Natural killer cell (primary cell): Measurements from ENCODE around the gene ERFE. TPM values are rescaled to one million over a fixed set of nuclear protein-coding genes. Genes with fewer than 3 reads are reported as not detected.
A peak's percentile ranks its signal among the peaks of the same experiment; 100 is the strongest.

Source experiments
- ATAC-seq, 3 donors: fragments of 150-1000 bp in 2 of 3; fragments of 200-7000 bp in 1 of 3; cut with Tn5 transposase; 1 replicate in 1 of 3; 2 replicates in 2 of 3; pipeline ENCODE4 v1.10.0; 2021; ENCODE audit warnings: mild to moderate bottlenecking in 2 of 3, moderate library complexity in 2 of 3
- DNase-seq, 2 donors: peaks; one replicate each; pipeline versions ENCODE4 v3.0.0 to v3.0.0-alpha.2; 2013 to 2021; ENCODE audit warnings: mixed read lengths in 1 of 2
- H3K27ac ChIP-seq: one replicate; pipeline ENCODE4 v1.5.1; 2013; ENCODE audit warnings: mild to moderate bottlenecking, low read length
- H3K27me3 ChIP-seq: one replicate; pipeline ENCODE4 v1.6.1; 2013; ENCODE audit warnings: low read length; ENCODE audit not compliant: control insufficient read depth, insufficient read depth
- H3K36me3 ChIP-seq: one replicate; pipeline ENCODE4 v1.6.1; 2013; ENCODE audit warnings: low read length; ENCODE audit not compliant: control insufficient read depth, insufficient read depth
- H3K4me1 ChIP-seq: one replicate; pipeline ENCODE4 v1.6.1; 2013; ENCODE audit warnings: low read length; ENCODE audit not compliant: control insufficient read depth, insufficient read depth
- H3K4me3 ChIP-seq: one replicate; pipeline ENCODE4 v1.5.1; 2013; ENCODE audit warnings: low read length
- H3K9me3 ChIP-seq: one replicate; pipeline ENCODE4 v1.6.1; 2013; ENCODE audit warnings: low read length; ENCODE audit not compliant: control insufficient read depth, insufficient read depth
- H3K27ac Mint-ChIP-seq, 2 donors: one replicate each; pipeline ENCODE4 v1.8.0; 2022; ENCODE audit warnings: mild to moderate bottlenecking in 2 of 2, mixed read lengths in 2 of 2, moderate library complexity in 1 of 2
- H3K27me3 Mint-ChIP-seq, 2 donors: one replicate each; pipeline ENCODE4 v1.8.0; 2022; ENCODE audit warnings: low read depth in 2 of 2, mixed read lengths in 2 of 2
- H3K36me3 Mint-ChIP-seq: one replicate; pipeline ENCODE4 v1.8.0; 2022; ENCODE audit warnings: mixed read lengths
- H3K4me1 Mint-ChIP-seq, 2 donors: one replicate each; pipeline ENCODE4 v1.8.0; 2022; ENCODE audit warnings: mixed read lengths in 2 of 2
- H3K4me3 Mint-ChIP-seq: one replicate; pipeline ENCODE4 v1.8.0; 2022; ENCODE audit warnings: mild to moderate bottlenecking, moderate library complexity, mixed read lengths
- H3K9me3 Mint-ChIP-seq, 2 donors: one replicate each; pipeline ENCODE4 v1.8.0; 2022; ENCODE audit warnings: mixed read lengths in 2 of 2
- CTCF ChIP-seq: fragments of 200-600 bp; IDR thresholded peaks from one replicate; pipeline ENCODE4 v1.8.0; 2022; ENCODE audit warnings: antibody characterized with exemption
- WGBS: methylation state at CpG from one replicate; pipeline ENCODE4 v1.1.7; 2013; ENCODE audit warnings: missing lambda C conversion rate; ENCODE audit not compliant: insufficient coverage; 5-methylcytosine and 5-hydroxymethylcytosine counted together
- intact Hi-C: fragments of 100-400 bp; cut with micrococcal nuclease; formaldehyde crosslinking; loops from one replicate; pipeline ENCODE4 v1.14.2; 2022
- total RNA-seq, 4 donors: library from RNA; stranded (reverse); fragments of 120-200 nt in 1 of 4; gene quantifications; one replicate each; pipeline versions ENCODE4 v1.2.3 to v1.2.4, GENCODE V29; 2013 to 2022

ERFE gene
- 1 to 10 TPM in 2 of 3 donors, under 1 TPM in 1; 0.33 to 4.8 (median 4.3) TPM for total RNA-seq
- total RNA-seq (2013): 1.2 TPM

GRCh38 chr2:238158509-238159070, at the start of gene ERFE:
Gene ERFE, plus strand, starts transcription at chr2:238158970. Its CDS starts 38 bp downstream, at chr2:238159008.
- peaks cover 22% of the 10 kb centered on the region for H3K4me1 ChIP-seq
- no peak within 1 kb of the TSS for H3K4me3 ChIP-seq
- H3K27ac ChIP-seq: no peak within 1 kb of the TSS
- Mint-ChIP-seq H3K4me1 (peaks cover 7 to 16% of the 10 kb centered on the region in 2 donors), H3K36me3 (no peaks in the 10 kb centered on the region), H3K27ac (no peak within 1 kb of the TSS), H3K4me3 (peak within 1 kb of the TSS; percentile 85), H3K9me3 (no peaks in the 10 kb centered on the region), H3K27me3 (peaks cover 0 to 7% of the 10 kb centered on the region in 2 donors)
- TF ChIP-seq CTCF: peak; percentile 47
- intact Hi-C loops: no loop called here
- H3K36me3 ChIP-seq: no peaks in the 10 kb centered on the region
- DNase-seq (peak; percentile 55 to 64), ATAC-seq (peak; percentile 75 to 95 (median 84))
- H3K9me3 ChIP-seq: no peaks in the 10 kb centered on the region
- peaks cover 11% of the 10 kb centered on the region for H3K27me3 ChIP-seq
- WGBS: 9% methylated on average over 54 of the region's 61 CpGs

GRCh38 chr2:238113611-238114010, 45.2 kb upstream of the ERFE start:
- no peak for TF ChIP-seq CTCF
- H3K36me3 Mint-ChIP-seq: peaks cover 11% of the 10 kb centered on the region
- ATAC-seq (no peak), DNase-seq (no peak)
- H3K9me3 Mint-ChIP-seq: peaks cover 5 to 7% of the 10 kb centered on the region in 2 donors
- H3K4me3 ChIP-seq: no peak overlapping the region
- no peaks in the 10 kb centered on the region for H3K36me3 ChIP-seq
- H3K4me1 Mint-ChIP-seq: peaks cover 0 to 6% of the 10 kb centered on the region in 2 donors
- WGBS: 92% methylated on average over 13 of the region's 13 CpGs
- H3K4me3 Mint-ChIP-seq: no peak overlapping the region
- H3K27ac ChIP-seq: no peak overlapping the region
- peaks cover 7 to 11% of the 10 kb centered on the region in 2 donors for H3K27me3 Mint-ChIP-seq
- peaks cover 4% of the 10 kb centered on the region for H3K4me1 ChIP-seq
- H3K27me3 ChIP-seq: no peaks in the 10 kb centered on the region
- H3K9me3 ChIP-seq: no peaks in the 10 kb centered on the region
- intact Hi-C loops: no loop called here
- H3K27ac Mint-ChIP-seq: no peak overlapping the region

- Histone ChIP-seq H3K4me3 (no peak overlapping the region), H3K36me3 (no peaks in the 10 kb centered on the region), H3K27ac (no peak overlapping the region), H3K27me3 (no peaks in the 10 kb centered on the region), H3K9me3 (no peaks in the 10 kb centered on the region), H3K4me1 (no peaks in the 10 kb centered on the region)
- H3K27me3 Mint-ChIP-seq: peaks cover 11 to 12% of the 10 kb centered on the region in 2 donors
- no peak for DNase-seq
- TF ChIP-seq CTCF: no peak
- no peak overlapping the region for H3K27ac Mint-ChIP-seq
- H3K4me1 Mint-ChIP-seq: no peaks in the 10 kb centered on the region
- H3K9me3 Mint-ChIP-seq: peaks cover 5 to 7% of the 10 kb centered on the region in 2 donors
- WGBS: 74% methylated on average over 16 of the region's 16 CpGs
- H3K4me3 Mint-ChIP-seq: no peak overlapping the region
- peaks cover 11% of the 10 kb centered on the region for H3K36me3 Mint-ChIP-seq
- no peak for ATAC-seq
- intact Hi-C loops: no loop called here
These were observed 44.4 kb upstream of the ERFE start for GRCh38 chr2:238114331-238114841.
